CD14-positive monocyte (primary cell): ENCODE results near the gene AURKA. TPM values are rescaled to one million over a fixed set of nuclear protein-coding genes. Genes with fewer than 3 reads are reported as not detected.

ENCODE experiments used
- DNase-seq, 3 donors: peaks; one replicate each; pipeline ENCODE4 v3.0.0-alpha.2; 2011 to 2022
- H2AFZ ChIP-seq: 2 replicates; pipeline ENCODE4 v1.6.0; 2012; ENCODE audit warnings: mild to moderate bottlenecking, low read depth, low read length, inconsistent platforms; ENCODE audit not compliant: insufficient read depth, poor library complexity, severe bottlenecking
- H3K27ac ChIP-seq, 2 donors: 1 replicate in 1 of 2; 2 replicates in 1 of 2; pipeline ENCODE4 v1.5.1; 2012 to 2013; ENCODE audit warnings: low read length in 2 of 2, control low read depth in 1 of 2, inconsistent platforms in 1 of 2, low read depth in 1 of 2, mild to moderate bottlenecking in 1 of 2
- H3K27me3 ChIP-seq, 2 donors: one replicate each; pipeline versions ENCODE4 v1.6.0 to v1.6.1; 2011 to 2013; ENCODE audit warnings: low read length in 2 of 2; ENCODE audit not compliant: control insufficient read depth in 2 of 2, insufficient read depth in 2 of 2
- H3K36me3 ChIP-seq, 2 donors: replicated peaks in 1 of 2; 1 replicate in 1 of 2; 2 replicates in 1 of 2; pipeline versions ENCODE4 v1.5.1 to v1.6.1; 2012 to 2013; ENCODE audit warnings: low read length in 2 of 2, control low read depth in 1 of 2, inconsistent platforms in 1 of 2, mild to moderate bottlenecking in 1 of 2; ENCODE audit not compliant: insufficient read depth in 2 of 2, control insufficient read depth in 1 of 2
- H3K4me1 ChIP-seq, 2 donors: 1 replicate in 1 of 2; 2 replicates in 1 of 2; pipeline versions ENCODE4 v1.5.1 to v1.6.1; 2012 to 2013; ENCODE audit warnings: low read length in 2 of 2, control low read depth in 1 of 2, inconsistent platforms in 1 of 2, mild to moderate bottlenecking in 1 of 2, moderate library complexity in 1 of 2; ENCODE audit not compliant: insufficient read depth in 2 of 2, control insufficient read depth in 1 of 2
- H3K4me2 ChIP-seq: replicated peaks from 2 replicates; pipeline ENCODE3; 2012; ENCODE audit warnings: low read length, moderate library complexity, mild to moderate bottlenecking; ENCODE audit not compliant: poor library complexity, severe bottlenecking; ENCODE audit errors: extremely low read depth
- H3K4me3 ChIP-seq, 3 experiments: fragments of 200-600 bp in 1 of 3; sonication (generic) in 1 of 3; replicated peaks in 1 of 3; 1 replicate in 2 of 3; 2 replicates in 1 of 3; pipeline ENCODE4 v1.5.1; 2011 to 2013; ENCODE audit warnings: low read length in 3 of 3, mild to moderate bottlenecking in 3 of 3, control low read depth in 2 of 3, low read depth in 2 of 3, inconsistent platforms in 1 of 3, moderate library complexity in 1 of 3
- H3K79me2 ChIP-seq: 2 replicates; pipeline ENCODE4 v1.6.0; 2012; ENCODE audit warnings: mild to moderate bottlenecking, control low read depth, inconsistent platforms, low read length, moderate library complexity; ENCODE audit not compliant: insufficient read depth
- H3K9ac ChIP-seq: 2 replicates; pipeline ENCODE4 v1.6.0; 2017; ENCODE audit warnings: low read length, mild to moderate bottlenecking; ENCODE audit not compliant: insufficient read depth, poor library complexity, severe bottlenecking
- H3K9me3 ChIP-seq, 2 donors: replicated peaks in 1 of 2; 1 replicate in 1 of 2; 2 replicates in 1 of 2; pipeline versions ENCODE4 v1.5.1 to v1.6.1; 2012 to 2013; ENCODE audit warnings: low read length in 2 of 2, control low read depth in 1 of 2; ENCODE audit not compliant: control insufficient read depth in 1 of 2, insufficient read depth in 1 of 2
- H4K20me1 ChIP-seq: 2 replicates; pipeline ENCODE4 v1.6.0; 2012; ENCODE audit warnings: mild to moderate bottlenecking, low read length, control low read depth, moderate library complexity; ENCODE audit not compliant: insufficient read depth
- H3K27ac Mint-ChIP-seq, 7 donors: one replicate each; pipeline ENCODE4 v1.8.0; 2020; ENCODE audit warnings: mild to moderate bottlenecking in 7 of 7, mixed read lengths in 7 of 7, moderate library complexity in 6 of 7, inconsistent platforms in 2 of 7
- H3K27me3 Mint-ChIP-seq, 3 donors: one replicate each; pipeline ENCODE4 v1.8.0; 2021 to 2022; ENCODE audit warnings: low read depth in 3 of 3, mild to moderate bottlenecking in 3 of 3, mixed read lengths in 3 of 3, moderate library complexity in 3 of 3, inconsistent platforms in 1 of 3
- H3K36me3 Mint-ChIP-seq, 2 donors: one replicate each; pipeline ENCODE4 v1.8.0; 2020; ENCODE audit warnings: mixed read lengths in 2 of 2, inconsistent platforms in 1 of 2, mild to moderate bottlenecking in 1 of 2
- H3K4me1 Mint-ChIP-seq: one replicate; pipeline ENCODE4 v1.8.0; 2020; ENCODE audit warnings: mild to moderate bottlenecking, mixed read lengths
- H3K4me3 Mint-ChIP-seq, 2 donors: one replicate each; pipeline ENCODE4 v1.8.0; 2020; ENCODE audit warnings: mild to moderate bottlenecking in 2 of 2, mixed read lengths in 2 of 2, moderate library complexity in 1 of 2
- H3K9me3 Mint-ChIP-seq, 7 donors: one replicate each; pipeline ENCODE4 v1.8.0; 2020 to 2022; ENCODE audit warnings: mixed read lengths in 7 of 7, mild to moderate bottlenecking in 6 of 7, moderate library complexity in 6 of 7, inconsistent platforms in 2 of 7
- CTCF ChIP-seq: fragments of 200-600 bp; IDR thresholded peaks from one replicate; pipeline ENCODE4 v1.8.0; 2022; ENCODE audit warnings: antibody characterized with exemption, mild to moderate bottlenecking
- WGBS: methylation state at CpG from one replicate; pipeline ENCODE4 v1.1.5; 2013; ENCODE audit warnings: missing lambda C conversion rate; ENCODE audit not compliant: insufficient coverage; 5-methylcytosine and 5-hydroxymethylcytosine counted together
- intact Hi-C, 2 donors: fragments of 100-400 bp; cut with micrococcal nuclease; formaldehyde crosslinking; loops; one replicate each; pipeline versions ENCODE4 v1.15.0 to v1.15.1; 2023
- polyA plus RNA-seq, 3 donors: library from polyadenylated mRNA; depleted of rRNA in 1 of 3; unstranded in 2 of 3; stranded (reverse) in 1 of 3; fragments of 300-500 nt in 2 of 3; fragments of >200 nt in 1 of 3; fragmentation: Illumina TruSeq in 2 of 3; gene quantifications; 1 replicate in 2 of 3; 2 replicates in 1 of 3; pipeline ENCODE4 v1.2.3, GENCODE V29; 2012 to 2021

Gene AURKA
- polyA plus RNA-seq, 3 donors, result 1.4 to 1.7 (median 1.5) TPM

GRCh38 chr20:56348746-56349145 is 43.3 kb downstream of the AURKA start:
- no peaks in the 10 kb centered on the region for H3K4me1 ChIP-seq
- no peak overlapping the region for H3K4me2 ChIP-seq
- H3K36me3 ChIP-seq, result no peaks in the 10 kb centered on the region
- H3K27me3 ChIP-seq, result peaks cover 10 to 29% of the 10 kb centered on the region in 2 donors
- no peak for TF ChIP-seq CTCF
- no peaks in the 10 kb centered on the region for H3K9me3 ChIP-seq
- Mint-ChIP-seq H3K4me1 (peaks cover 5% of the 10 kb centered on the region), H3K27ac (no peak overlapping the region), H3K9me3 (peaks cover 0 to 6% (median 0%) of the 10 kb centered on the region in 7 donors), H3K36me3 (peaks cover 0 to 2% of the 10 kb centered on the region in 2 donors), H3K4me3 (no peak overlapping the region), H3K27me3 (peaks cover 25 to 41% (median 41%) of the 10 kb centered on the region in 3 donors)
- no peaks in the 10 kb centered on the region for H4K20me1 ChIP-seq
- H3K9ac ChIP-seq, result no peak overlapping the region
- no peak overlapping the region for H3K27ac ChIP-seq
- H3K79me2 ChIP-seq, result no peaks in the 10 kb centered on the region
- WGBS, result 0% methylated on average over 2 of the region's 3 CpGs
- intact Hi-C loops, result loop anchor here in 1 of 2 donors (10.0 kb wide), 1 partner anchor 1674 kb away; no protein-coding TSS in a partner anchor
- no peak overlapping the region for H2AFZ ChIP-seq
- H3K4me3 ChIP-seq, result no peak overlapping the region
- DNase-seq, result no peak

GRCh38 chr20:56348305-56348693 is 43.7 kb downstream of the AURKA start:
- no peak for TF ChIP-seq CTCF
- peaks cover 8% of the 10 kb centered on the region for H3K4me1 Mint-ChIP-seq
- Histone ChIP-seq H3K4me1 (no peaks in the 10 kb centered on the region), H3K79me2 (no peaks in the 10 kb centered on the region), H3K4me3 (no peak overlapping the region), H3K27ac (no peak overlapping the region), H3K9me3 (no peaks in the 10 kb centered on the region), H3K27me3 (peaks cover 14 to 34% of the 10 kb centered on the region in 2 donors), H4K20me1 (no peaks in the 10 kb centered on the region), H3K36me3 (no peaks in the 10 kb centered on the region), H3K4me2 (no peak overlapping the region), H2AFZ (no peak overlapping the region), H3K9ac (no peak overlapping the region)
- H3K27ac Mint-ChIP-seq, result no peak overlapping the region
- intact Hi-C loops, result loop anchor here in 1 of 2 donors (10.0 kb wide), 1 partner anchor 1673 kb away; no protein-coding TSS in a partner anchor
- WGBS, result 8% methylated on average over 2 of the region's 5 CpGs
- H3K27me3 Mint-ChIP-seq, result peaks cover 30 to 45% (median 45%) of the 10 kb centered on the region in 3 donors
- H3K4me3 Mint-ChIP-seq, result no peak overlapping the region
- peaks cover 0 to 2% of the 10 kb centered on the region in 2 donors for H3K36me3 Mint-ChIP-seq
- no peak for DNase-seq
- peaks cover 0 to 10% (median 0%) of the 10 kb centered on the region in 7 donors for H3K9me3 Mint-ChIP-seq
